Tongue (tissue), 2 donors: ENCODE results near the gene CFAP52. TPM values are rescaled to one million over a fixed set of nuclear protein-coding genes. Genes with fewer than 3 reads are reported as not detected.
"Not testable (repeated sequence)": the region's sequence is repeated elsewhere in the genome, so short reads cannot be mapped to it uniquely, and the experiment has no call there.

Experiments
- DNase-seq: peaks from one replicate; pipeline ENCODE4 v3.0.0-alpha.2; 2015
- total RNA-seq: library from RNA; depleted of rRNA; stranded (reverse); fragments of >200 nt; gene quantifications from one replicate; pipeline ENCODE4 v1.2.3, GENCODE V29; 2014

CFAP52 gene
- total RNA-seq, 1 donor from 2014 or later = not detected

DNA sequence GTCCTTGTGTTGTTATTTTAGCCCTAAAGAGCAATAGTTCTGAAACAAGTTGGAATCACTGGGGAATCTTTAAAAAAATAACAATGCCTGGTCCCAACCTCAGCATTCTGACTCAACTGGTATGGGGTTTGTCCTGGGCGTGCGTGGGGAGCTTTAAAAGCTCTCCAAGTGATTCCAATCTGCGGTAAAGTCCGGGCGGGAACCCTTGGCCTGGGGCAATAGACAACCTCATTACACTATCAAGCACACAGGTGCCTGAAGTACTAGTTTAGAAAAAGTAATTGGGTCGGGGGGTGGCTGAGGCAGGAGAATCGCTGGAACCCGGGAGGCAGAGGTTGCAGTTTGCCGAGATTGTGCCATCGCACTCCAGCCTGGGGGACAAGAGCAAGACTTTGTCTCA, 5.2 kb upstream of the CFAP52 start:
- no peak for DNase-seq

- peak; percentile 92 for DNase-seq
Observed at GRCh38 chr17:9575381-9576101, 901 bp upstream of the CFAP52 start, which contains the start of gene STX8. TSS of gene STX8 (minus strand) at chr17:9575820. CDS start at chr17:9575808, 12 bp downstream.

GRCh38 chr17:9577373-9577709, 899 bp downstream of the CFAP52 start:
- DNase-seq = no peak

- no peak for DNase-seq
Observed at GRCh38 chr17:9587969-9588656, 11.7 kb downstream of the CFAP52 start.

GRCh38 chr17:9594065-9594464, 17.6 kb downstream of the CFAP52 start:
- peak; percentile 5 for DNase-seq

- DNase-seq = not testable (repeated sequence)
Observed at GRCh38 chr17:9597638-9598037, 21.2 kb downstream of the CFAP52 start.

- DNase-seq = no peak
Observed at GRCh38 chr17:9598661-9599060, 22.2 kb downstream of the CFAP52 start.

DNA sequence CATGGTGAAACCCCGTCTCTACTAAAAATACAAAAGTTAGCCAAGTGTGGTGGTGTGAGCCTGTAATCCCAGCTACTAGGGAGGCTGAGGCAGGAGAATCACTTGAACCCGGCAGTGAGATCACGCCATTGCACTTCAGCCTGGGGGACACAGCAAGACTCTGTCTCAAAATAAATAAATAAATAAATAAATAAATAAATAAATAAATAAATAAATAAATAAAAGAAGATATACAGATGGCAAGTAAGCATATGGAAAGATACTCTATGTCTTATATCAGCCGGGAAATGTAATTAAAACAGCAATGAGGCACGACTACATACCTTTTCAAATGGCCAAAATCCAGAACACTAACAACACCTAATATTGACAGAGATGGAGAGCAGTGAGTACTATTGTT, 28.1 kb downstream of the CFAP52 start:
- DNase-seq = not testable (repeated sequence)

DNA sequence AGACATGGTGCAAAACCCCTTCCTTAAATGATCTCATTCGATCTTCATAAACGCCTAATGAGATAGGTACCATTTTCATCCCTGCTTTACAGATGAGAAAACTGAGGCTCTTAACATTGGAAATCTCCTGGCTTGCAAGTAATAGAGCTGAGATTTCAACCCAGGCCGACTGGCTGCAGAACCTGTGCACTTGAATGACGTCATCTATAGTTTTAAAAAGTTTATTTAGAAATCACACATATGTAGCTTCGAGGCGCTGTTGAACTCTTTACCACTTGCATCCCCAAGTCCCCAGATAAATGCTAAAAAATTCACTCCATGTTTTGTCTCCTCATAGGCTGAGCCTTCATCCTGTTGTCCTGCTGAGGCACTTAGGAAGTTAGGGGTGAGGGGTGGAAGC, 30.0 kb downstream of the CFAP52 start:
- DNase-seq = no peak

GRCh38 chr17:9607058-9607457, 30.6 kb downstream of the CFAP52 start:
- DNase-seq = not testable (repeated sequence)

- no peak for DNase-seq
Observed at GRCh38 chr17:9611557-9611956, 35.1 kb downstream of the CFAP52 start.

GRCh38 chr17:9612006-9612405, 35.6 kb downstream of the CFAP52 start:
- DNase-seq = no peak

DNA sequence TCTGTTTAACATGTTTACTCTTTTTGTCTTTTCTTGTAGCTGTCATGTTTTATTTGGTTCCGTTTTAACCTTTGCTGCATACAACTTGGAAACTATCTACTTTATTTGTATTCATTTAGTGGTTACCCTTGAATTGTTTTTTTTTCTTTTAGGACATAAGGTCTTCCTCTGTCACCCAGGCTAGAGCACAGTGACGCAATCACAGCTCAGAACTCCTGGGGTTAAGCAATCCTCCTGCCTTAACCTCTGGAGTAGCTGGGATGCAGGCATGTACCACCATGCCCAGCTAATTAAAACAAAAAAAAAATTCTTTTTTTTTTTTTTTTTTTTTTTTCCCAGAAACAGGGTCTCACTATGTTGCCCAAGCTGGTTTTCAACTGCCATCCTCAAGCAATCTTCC, 39.0 kb downstream of the CFAP52 start:
- no peak for DNase-seq

GRCh38 chr17:9622961-9623360, 46.5 kb downstream of the CFAP52 start:
- DNase-seq = no peak

GRCh38 chr17:9628509-9628908, 52.1 kb downstream of the CFAP52 start:
- no peak for DNase-seq

- DNase-seq = no peak
Observed at GRCh38 chr17:9632741-9633140, 56.3 kb downstream of the CFAP52 start.

- no peak for DNase-seq
Observed at GRCh38 chr17:9635340-9635739, 58.9 kb downstream of the CFAP52 start.

DNA sequence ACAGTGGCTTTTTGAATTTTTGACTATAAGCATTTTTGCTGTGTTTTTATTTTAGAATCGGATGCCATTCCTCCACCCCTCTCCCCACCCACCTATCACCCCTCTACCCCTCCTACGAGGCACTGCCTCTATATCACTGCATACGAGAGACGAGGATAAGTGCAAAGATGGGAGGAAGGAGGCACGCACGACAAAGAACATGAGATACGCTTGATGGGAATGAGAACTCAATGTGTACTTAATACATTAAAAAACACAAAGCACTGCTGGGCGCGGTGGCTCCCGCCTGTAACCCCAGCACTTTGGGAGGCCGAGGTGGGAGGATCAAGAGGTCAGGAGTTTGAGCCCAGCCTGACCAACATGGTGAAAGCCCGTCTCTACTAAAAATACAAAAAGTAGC, 60.1 kb downstream of the CFAP52 start:
- no peak for DNase-seq

DNA sequence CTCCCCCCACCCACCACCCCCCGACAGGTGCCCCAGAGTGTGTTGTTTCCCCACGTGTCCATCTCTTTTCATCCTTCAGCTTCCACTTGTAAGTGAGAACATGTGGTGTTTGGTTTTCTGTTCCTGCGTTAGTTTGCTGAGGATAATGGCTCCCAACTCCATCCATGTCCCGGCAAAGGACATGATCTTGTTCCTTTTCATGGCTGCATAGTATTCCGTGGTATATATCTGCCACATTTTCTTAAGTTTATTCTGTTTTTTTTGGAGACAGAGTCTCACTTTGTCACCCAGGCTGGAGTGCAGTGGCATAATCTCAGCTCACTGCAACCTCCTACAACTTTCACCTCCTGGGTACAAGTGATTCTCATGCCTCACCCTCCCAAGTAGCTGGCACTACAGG, 63.9 kb downstream of the CFAP52 start:
- not testable (repeated sequence) for DNase-seq

DNA sequence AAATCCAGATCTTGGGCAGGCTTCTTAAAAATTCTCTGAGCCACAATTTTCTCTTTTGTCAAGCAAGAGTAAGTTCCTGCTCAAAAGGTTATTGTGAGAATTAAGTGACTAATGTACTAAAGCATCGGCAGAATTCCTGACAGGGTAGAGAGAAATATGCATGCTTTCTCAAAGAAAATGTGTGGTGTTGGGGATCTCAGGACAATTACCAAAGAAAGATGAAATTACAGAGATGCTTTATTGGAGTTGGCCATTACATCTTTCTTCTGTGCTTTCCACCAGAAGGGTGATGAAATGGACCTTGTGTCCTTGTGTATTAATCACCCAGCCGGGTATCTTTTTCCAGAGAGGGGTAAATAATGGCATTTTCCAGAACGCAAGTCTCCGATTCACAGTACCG, 67.2 kb downstream of the CFAP52 start:
- DNase-seq = no peak

- DNase-seq = peak; percentile 36
Observed at GRCh38 chr17:9644910-9645751, 68.7 kb downstream of the CFAP52 start, which contains the start of gene USP43. TSS of gene USP43 (plus strand) at chr17:9645517. CDS start at chr17:9645633, 116 bp downstream.

DNA sequence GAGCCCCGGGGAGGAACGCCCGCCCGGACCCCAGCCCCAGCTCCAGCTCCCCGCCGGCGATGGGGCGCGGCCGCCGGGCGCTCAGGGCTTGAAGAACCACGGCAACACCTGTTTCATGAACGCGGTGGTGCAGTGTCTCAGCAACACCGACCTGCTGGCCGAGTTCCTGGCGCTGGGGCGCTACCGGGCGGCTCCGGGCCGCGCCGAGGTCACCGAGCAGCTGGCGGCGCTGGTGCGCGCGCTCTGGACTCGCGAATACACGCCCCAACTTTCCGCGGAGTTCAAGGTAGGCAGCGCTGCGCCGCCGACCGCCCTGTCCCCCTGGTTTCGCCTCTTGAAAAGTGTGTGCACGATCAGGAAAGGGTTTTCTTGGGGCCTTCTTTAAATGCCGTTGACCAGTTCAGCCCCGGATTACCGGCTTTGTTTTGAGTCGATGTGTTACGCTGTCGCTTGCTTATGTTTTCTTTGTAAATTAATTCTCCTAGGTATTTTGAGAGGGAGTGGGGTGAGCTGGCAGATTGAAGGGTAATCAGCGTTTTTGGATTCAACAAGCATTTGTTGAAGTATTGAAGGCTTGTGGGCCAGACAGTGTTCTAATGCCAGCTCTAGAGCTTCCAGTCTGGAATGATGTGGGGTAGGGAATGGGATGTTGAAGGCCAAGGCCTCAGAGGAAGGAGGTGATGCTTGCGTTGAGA, 69.6 kb downstream of the CFAP52 start:
- peak; percentile 63 for DNase-seq
